ENCODE data around the gene INMT. TPM values are rescaled to one million over a fixed set of nuclear protein-coding genes. Genes with fewer than 3 reads are reported as not detected.

The INMT gene
- total RNA-seq, 1 donor from 2014 or later: 1.4 TPM

- Mint-ChIP-seq H3K36me3 (ENCODE audit: low read depth, unreplicated experiment) (peaks cover 26% of the 10 kb centered on the region), H3K4me1 (ENCODE audit: unreplicated experiment) (no peaks in the 10 kb centered on the region), H3K27ac (ENCODE audit: unreplicated experiment) (no peak overlapping the region), H3K27me3 (ENCODE audit: unreplicated experiment) (peaks cover 7% of the 10 kb centered on the region), H3K4me3 (ENCODE audit: unreplicated experiment) (no peak overlapping the region), H3K9me3 (ENCODE audit: unreplicated experiment) (peaks cover 23% of the 10 kb centered on the region)
- DNase-seq (ENCODE audit: low spot score): no peak
- TF ChIP-seq CTCF (IDR thresholded peaks at IDR 0.05; ENCODE audit: unreplicated experiment): no peak
These were observed 30.7 kb upstream of the INMT start for GRCh38 chr7:30721211-30721610.

GRCh38 chr7:30722187-30722586 lies 29.7 kb upstream of the INMT start:
- Mint-ChIP-seq H3K27ac (ENCODE audit: unreplicated experiment) (no peak overlapping the region), H3K36me3 (ENCODE audit: low read depth, unreplicated experiment) (peaks cover 20% of the 10 kb centered on the region), H3K4me3 (ENCODE audit: unreplicated experiment) (no peak overlapping the region), H3K9me3 (ENCODE audit: unreplicated experiment) (peaks cover 18% of the 10 kb centered on the region), H3K4me1 (ENCODE audit: unreplicated experiment) (no peaks in the 10 kb centered on the region), H3K27me3 (ENCODE audit: unreplicated experiment) (peaks cover 5% of the 10 kb centered on the region)
- no peak for TF ChIP-seq CTCF (IDR thresholded peaks at IDR 0.05; ENCODE audit: unreplicated experiment)
- no peak for DNase-seq (ENCODE audit: low spot score)

- Mint-ChIP-seq H3K36me3 (ENCODE audit: low read depth, unreplicated experiment) (peaks cover 18% of the 10 kb centered on the region), H3K27me3 (ENCODE audit: unreplicated experiment) (peaks cover 5% of the 10 kb centered on the region), H3K4me3 (ENCODE audit: unreplicated experiment) (no peak overlapping the region), H3K4me1 (ENCODE audit: unreplicated experiment) (no peaks in the 10 kb centered on the region), H3K9me3 (ENCODE audit: unreplicated experiment) (peaks cover 16% of the 10 kb centered on the region), H3K27ac (ENCODE audit: unreplicated experiment) (no peak overlapping the region)
- no peak for TF ChIP-seq CTCF (IDR thresholded peaks at IDR 0.05; ENCODE audit: unreplicated experiment)
- DNase-seq (ENCODE audit: low spot score): no peak
These were observed 29.3 kb upstream of the INMT start for GRCh38 chr7:30722671-30723070.

- Mint-ChIP-seq H3K4me1 (ENCODE audit: unreplicated experiment) (no peaks in the 10 kb centered on the region), H3K27ac (ENCODE audit: unreplicated experiment) (no peak overlapping the region), H3K9me3 (ENCODE audit: unreplicated experiment) (peaks cover 11% of the 10 kb centered on the region), H3K27me3 (ENCODE audit: unreplicated experiment) (peaks cover 6% of the 10 kb centered on the region), H3K36me3 (ENCODE audit: low read depth, unreplicated experiment) (peaks cover 11% of the 10 kb centered on the region), H3K4me3 (ENCODE audit: unreplicated experiment) (no peak overlapping the region)
- no peak for TF ChIP-seq CTCF (IDR thresholded peaks at IDR 0.05; ENCODE audit: unreplicated experiment)
- DNase-seq (ENCODE audit: low spot score): no peak
These were observed 28.2 kb upstream of the INMT start for GRCh38 chr7:30723776-30724175.

- no peaks in the 10 kb centered on the region for H3K36me3 Mint-ChIP-seq (ENCODE audit: low read depth, unreplicated experiment)
- H3K4me3 Mint-ChIP-seq (ENCODE audit: unreplicated experiment): no peak overlapping the region
- peak overlapping the region; percentile 13 for H3K27ac Mint-ChIP-seq (ENCODE audit: unreplicated experiment)
- H3K27me3 Mint-ChIP-seq (ENCODE audit: unreplicated experiment): peaks cover 6% of the 10 kb centered on the region
- DNase-seq (ENCODE audit: low spot score): no peak
- H3K9me3 Mint-ChIP-seq (ENCODE audit: unreplicated experiment): no peaks in the 10 kb centered on the region
- no peak for TF ChIP-seq CTCF (IDR thresholded peaks at IDR 0.05; ENCODE audit: unreplicated experiment)
- H3K4me1 Mint-ChIP-seq (ENCODE audit: unreplicated experiment): no peaks in the 10 kb centered on the region
These were observed 25.5 kb upstream of the INMT start for GRCh38 chr7:30726296-30727006.
